K562 (cell line): ENCODE results near the gene PTCHD4. TPM values are rescaled to one million over a fixed set of nuclear protein-coding genes. Genes with fewer than 3 reads are reported as not detected.

Experiments used
- ATAC-seq: fragments of 200-7000 bp; cut with Tn5 transposase; 3 replicates; pipeline ENCODE4 v1.9.1; 2020; ENCODE audit warnings: moderate library complexity
- BruUV-seq: library from RNA; stranded (reverse); fragments of 400-500 nt; replicated peaks from 2 replicates; lab custom pipeline; 2021; lab: Mats Ljungman, UMichigan
- CTCF ChIA-PET: fragments of 300-600 bp; formaldehyde crosslinking; extraction: SDS; loops from one replicate; lab custom pipeline; 2021; ENCODE audit warnings: low intra/inter-chr PET ratio; lab: Yijun Ruan, JAX
- POLR2A ChIA-PET: fragments of 300-600, 350-650 bp; sonication (Branson Sonifier 250); formaldehyde crosslinking; extraction: SDS; loops from one replicate; lab custom pipeline; 2021; ENCODE audit warnings: antibody characterized with exemption, inconsistent platforms; lab: Yijun Ruan, JAX
- DNase-seq, 4 experiments: peaks; one replicate each; pipeline versions ENCODE4 v3.0.0 to v3.0.0-alpha.2; 2011 to 2018; ENCODE audit warnings: low spot score in 3 of 4, mixed read lengths in 3 of 4; ENCODE audit errors: extremely low read depth in 1 of 4
- FAIRE-seq: peaks from 2 replicates; lab custom pipeline; 2011; peaks lifted over from hg19 to GRCh38; lab: Jason Lieb, UNC
- H2AFZ ChIP-seq: 2 replicates; pipeline ENCODE4 v1.6.0; 2011; ENCODE audit warnings: low read depth, low read length, control low read depth, inconsistent platforms
- H3K27ac ChIP-seq: fragments of 200-600 bp; 3 replicates; pipeline ENCODE4 v1.8.0; 2011; ENCODE audit warnings: low read depth, mild to moderate bottlenecking, control low read depth, inconsistent platforms, low read length, moderate library complexity, mixed read lengths; ENCODE audit errors: extremely low read depth
- H3K27me3 ChIP-seq, 2 experiments: fragments of 300-600 bp in 1 of 2; 2 replicates in 1 of 2; 3 replicates in 1 of 2; pipeline versions ENCODE4 v1.6.0 to v1.8.0; 2011; ENCODE audit warnings: inconsistent platforms in 2 of 2, low read length in 2 of 2, mild to moderate bottlenecking in 1 of 2, mixed read lengths in 1 of 2, moderate library complexity in 1 of 2; ENCODE audit not compliant: control insufficient read depth in 2 of 2, insufficient read depth in 2 of 2
- H3K36me3 ChIP-seq: fragments of 300-600 bp; 3 replicates; pipeline ENCODE4 v1.8.0; 2011; ENCODE audit warnings: mild to moderate bottlenecking, low read length, inconsistent platforms; ENCODE audit not compliant: control insufficient read depth, insufficient read depth
- H3K4me1 ChIP-seq, 2 experiments: fragments of 200-600 bp in 1 of 2; replicated peaks in 1 of 2; 2 replicates in 1 of 2; 3 replicates in 1 of 2; pipeline versions ENCODE4 v1.5.1 to v1.8.0; 2011; ENCODE audit warnings: inconsistent platforms in 2 of 2, low read length in 2 of 2, mild to moderate bottlenecking in 1 of 2, mixed read lengths in 1 of 2, moderate library complexity in 1 of 2; ENCODE audit not compliant: control insufficient read depth in 2 of 2, insufficient read depth in 2 of 2
- H3K4me2 ChIP-seq: 2 replicates; pipeline ENCODE4 v1.6.1; 2011; ENCODE audit warnings: low read length, control low read depth, inconsistent platforms, mixed read lengths; ENCODE audit not compliant: insufficient read depth
- H3K4me3 ChIP-seq: fragments of 200-600 bp; sonication (generic), shearing (Covaris generic); 2 replicates; pipeline ENCODE4 v1.5.1; 2016; ENCODE audit warnings: control low read depth, inconsistent platforms
- H3K79me2 ChIP-seq: fragments of 200-600 bp; 3 replicates; pipeline ENCODE4 v1.8.0; 2011; ENCODE audit warnings: low read length, inconsistent platforms; ENCODE audit not compliant: control insufficient read depth, insufficient read depth
- H3K9ac ChIP-seq, 2 experiments: 2 replicates each; pipeline versions ENCODE4 v1.6.0 to v1.6.1; 2011; ENCODE audit warnings: low read depth in 2 of 2, low read length in 2 of 2, control low read depth in 1 of 2, inconsistent platforms in 1 of 2, mild to moderate bottlenecking in 1 of 2, mixed read lengths in 1 of 2; ENCODE audit not compliant: insufficient read depth in 1 of 2
- H3K9me1 ChIP-seq: one replicate; pipeline ENCODE4 v1.6.0; 2011; ENCODE audit warnings: inconsistent platforms, mild to moderate bottlenecking, low read length, moderate library complexity; ENCODE audit not compliant: control insufficient read depth, insufficient read depth
- H3K9me3 ChIP-seq: replicated peaks from 2 replicates; pipeline ENCODE4 v1.5.1; 2011; ENCODE audit warnings: low read depth, low read length, inconsistent platforms; ENCODE audit not compliant: control insufficient read depth, insufficient read depth
- H4K20me1 ChIP-seq: replicated peaks from 2 replicates; pipeline ENCODE4 v1.6.1; 2011; ENCODE audit warnings: low read length, inconsistent platforms, mixed read lengths; ENCODE audit not compliant: control insufficient read depth, insufficient read depth
- ARID2 ChIP-seq: fragments of 450-650 bp; IDR thresholded peaks from 2 replicates; pipeline ENCODE4 v1.6.1; 2017; ENCODE audit warnings: antibody characterized with exemption, mild to moderate bottlenecking
- BRD9 ChIP-seq: fragments of 450-650 bp; IDR thresholded peaks from 2 replicates; pipeline ENCODE4 v1.6.1; 2018; ENCODE audit warnings: low read depth; ENCODE audit not compliant: partially characterized antibody
- HCFC1 ChIP-seq: IDR thresholded peaks from 2 replicates; pipeline ENCODE4 v1.6.1; 2012; ENCODE audit warnings: low read depth, low read length, improper control_type of control experiment
- HNRNPH1 ChIP-seq: fragments of 200-400 bp; formaldehyde crosslinking; optimal IDR thresholded peaks from 2 replicates; pipeline ENCODE3; 2017; ENCODE audit warnings: low read depth, mild to moderate bottlenecking, low read length, moderate library complexity
- NR2C2 ChIP-seq, 2 experiments: fragments of 200-800 bp in 1 of 2; sonication (Bioruptor generic) in 1 of 2; sonication (generic) in 1 of 2; formaldehyde crosslinking in 1 of 2; IDR thresholded peaks; 2 replicates each; pipeline versions ENCODE4 v1.6.1 to v1.8.0; 2016 to 2022; ENCODE audit warnings: mild to moderate bottlenecking in 1 of 2, missing compliant biosample characterization in 1 of 2, missing genetic modification characterization in 1 of 2, missing genetic modification reagents in 1 of 2
- SRSF7 ChIP-seq: fragments of 200-400 bp; formaldehyde crosslinking; optimal IDR thresholded peaks from 2 replicates; pipeline ENCODE3; 2017; ENCODE audit warnings: mild to moderate bottlenecking, low read depth, low read length
- TCF7 ChIP-seq: sonication (generic); IDR thresholded peaks from 2 replicates; pipeline ENCODE4 v1.6.1; 2016; ENCODE audit warnings: antibody characterized with exemption, borderline replicate concordance
- ZNF274 ChIP-seq: IDR thresholded peaks from 2 replicates; pipeline ENCODE4 v1.6.1; 2011; ENCODE audit warnings: low read depth, mild to moderate bottlenecking, low read length, moderate library complexity, borderline replicate concordance
- WGBS: fragments of 100-300 bp; shearing (Covaris generic); methylation state at CpG from one replicate; pipeline ENCODE4 v1.1.6; 2016; ENCODE audit warnings: low coverage, mixed read lengths; ENCODE audit not compliant: insufficient coverage; ENCODE audit errors: missing lambda C conversion rate; 5-methylcytosine and 5-hydroxymethylcytosine counted together
- in situ Hi-C: fragments of 300-500 bp; cut with MboI; formaldehyde crosslinking; loops from 4 replicates; pipeline ENCODE4 v1.15.0; 2018; ENCODE audit warnings: inconsistent platforms, mixed read lengths
- intact Hi-C: fragments of 100-400 bp; cut with micrococcal nuclease; formaldehyde crosslinking; loops from 2 replicates; pipeline ENCODE4 v1.14.2; 2022
- polyA plus RNA-seq, 8 experiments: library from polyadenylated mRNA; depleted of rRNA in 4 of 8; stranded (reverse) in 5 of 8; unstranded in 3 of 8; fragments of >200 nt; fragmentation: Nextera tagmentation in 2 of 8; fragmentation: Illumina TruSeq in 1 of 8; extraction: Ambion mirVana in 2 of 8; extraction: Trizol in 1 of 8; gene quantifications; 2 replicates each; pipeline versions ENCODE4 v1.2.1 to v1.2.3, GENCODE V29; 2011 to 2014; ENCODE audit warnings: inconsistent platforms in 1 of 8, missing spikeins in 1 of 8
- total RNA-seq, 7 experiments: library from RNA; depleted of rRNA in 6 of 7; stranded (reverse); fragments of >200 nt in 6 of 7; fragmentation: Illumina TruSeq in 2 of 7; extraction: Trizol in 2 of 7; gene quantifications; 2 replicates each; pipeline versions ENCODE4 v1.2.1 to v1.2.3, GENCODE V29; 2011 to 2021; ENCODE audit warnings: low replicate concordance in 1 of 7
- TF ChIP-seq, protein P1 (sequence below): fragments of 250-450 bp; sonication (Bioruptor Pico); IDR thresholded peaks from 2 replicates; pipeline ENCODE4 v1.4.0; 2020; ENCODE audit warnings: mild to moderate bottlenecking, moderate library complexity

Gene PTCHD4
- total and polyA plus RNA-seq, 9 of the 15 experiments (the other 6 are each of a cell fraction or from before 2014, with no cell fraction given), result not detected

DNA sequence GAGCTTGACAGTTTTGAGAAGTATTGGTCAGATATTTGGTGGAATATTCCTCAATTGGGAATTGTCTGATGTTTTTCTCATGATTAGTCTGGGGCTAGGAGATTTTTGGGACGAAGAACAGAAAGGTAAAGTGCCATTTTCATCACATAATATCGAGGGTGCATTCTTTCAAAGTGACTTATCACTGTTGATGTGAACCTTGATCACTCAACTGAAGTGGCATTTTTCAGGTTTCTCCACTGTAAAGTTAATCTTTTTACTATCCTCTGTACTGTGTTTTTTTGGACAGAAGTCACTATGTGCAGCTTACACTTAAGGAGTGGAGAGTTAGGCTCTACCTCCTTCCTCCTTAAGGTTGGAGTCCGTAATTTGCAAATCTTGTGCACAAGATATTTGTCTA is 39.2 kb downstream of the PTCHD4 start (continued):
- TF ChIP-seq, protein P1, sequence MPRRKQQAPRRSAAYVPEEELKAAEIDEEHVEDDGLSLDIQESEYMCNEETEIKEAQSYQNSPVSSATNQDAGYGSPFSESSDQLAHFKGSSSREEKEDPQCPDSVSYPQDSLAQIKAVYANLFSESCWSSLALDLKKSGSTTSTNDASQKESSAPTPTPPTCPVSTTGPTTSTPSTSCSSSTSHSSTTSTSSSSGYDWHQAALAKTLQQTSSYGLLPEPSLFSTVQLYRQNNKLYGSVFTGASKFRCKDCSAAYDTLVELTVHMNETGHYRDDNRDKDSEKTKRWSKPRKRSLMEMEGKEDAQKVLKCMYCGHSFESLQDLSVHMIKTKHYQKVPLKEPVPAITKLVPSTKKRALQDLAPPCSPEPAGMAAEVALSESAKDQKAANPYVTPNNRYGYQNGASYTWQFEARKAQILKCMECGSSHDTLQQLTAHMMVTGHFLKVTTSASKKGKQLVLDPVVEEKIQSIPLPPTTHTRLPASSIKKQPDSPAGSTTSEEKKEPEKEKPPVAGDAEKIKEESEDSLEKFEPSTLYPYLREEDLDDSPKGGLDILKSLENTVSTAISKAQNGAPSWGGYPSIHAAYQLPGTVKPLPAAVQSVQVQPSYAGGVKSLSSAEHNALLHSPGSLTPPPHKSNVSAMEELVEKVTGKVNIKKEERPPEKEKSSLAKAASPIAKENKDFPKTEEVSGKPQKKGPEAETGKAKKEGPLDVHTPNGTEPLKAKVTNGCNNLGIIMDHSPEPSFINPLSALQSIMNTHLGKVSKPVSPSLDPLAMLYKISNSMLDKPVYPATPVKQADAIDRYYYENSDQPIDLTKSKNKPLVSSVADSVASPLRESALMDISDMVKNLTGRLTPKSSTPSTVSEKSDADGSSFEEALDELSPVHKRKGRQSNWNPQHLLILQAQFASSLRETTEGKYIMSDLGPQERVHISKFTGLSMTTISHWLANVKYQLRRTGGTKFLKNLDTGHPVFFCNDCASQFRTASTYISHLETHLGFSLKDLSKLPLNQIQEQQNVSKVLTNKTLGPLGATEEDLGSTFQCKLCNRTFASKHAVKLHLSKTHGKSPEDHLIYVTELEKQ (CRISPR knock-in tag), result no peak
- no peak for TF ChIP-seq ARID2
- no peak for TF ChIP-seq TCF7
- no peak for TF ChIP-seq ZNF274
- TF ChIP-seq SRSF7, result no peak
- TF ChIP-seq BRD9, result no peak
- no peak for TF ChIP-seq NR2C2 (CRISPR knock-in tag; IDR thresholded peaks at IDR 0.05)
- no peak for TF ChIP-seq NR2C2 (tag; IDR thresholded peaks at IDR 0.05)
- no peak for TF ChIP-seq HNRNPH1

DNA sequence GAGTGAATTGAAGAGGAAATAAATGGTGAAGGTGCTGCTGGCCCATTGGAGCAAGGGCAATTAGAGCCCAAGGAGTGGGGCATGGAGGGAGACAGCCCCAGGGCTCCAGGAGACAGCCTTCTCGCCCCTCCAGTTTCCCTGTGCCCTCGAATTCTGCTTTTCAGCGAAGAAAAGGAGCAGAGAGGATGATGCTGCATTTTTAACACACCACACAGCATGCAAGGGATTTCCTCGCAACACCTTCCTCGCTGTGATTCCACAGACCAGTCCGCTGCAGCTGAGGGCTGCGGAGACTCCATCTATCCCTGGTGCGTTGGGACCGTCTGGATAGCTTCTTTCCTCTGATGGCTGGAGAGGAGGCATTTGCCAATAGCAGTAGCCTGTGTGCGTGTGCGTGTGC is 41.7 kb downstream of the PTCHD4 start:
- no peak overlapping the region for H3K4me3 ChIP-seq
- POLR2A ChIA-PET, result no interaction called here

More for the DNA sequence above, 41.7 kb downstream of the PTCHD4 start:
- no TSS peak for BruUV-seq
- FAIRE-seq (no peak), DNase-seq (no peak), ATAC-seq (no peak)
- no peaks in the 10 kb centered on the region for H3K79me2 ChIP-seq
- no peak overlapping the region for H3K4me2 ChIP-seq
- no peaks in the 10 kb centered on the region for H3K36me3 ChIP-seq
- no peaks in the 10 kb centered on the region for H3K27me3 ChIP-seq
- 0% methylated on average over 11 of the region's 11 CpGs for whole genome bisulfite sequencing
- no peak overlapping the region for H3K9ac ChIP-seq
- CTCF ChIA-PET, result no interaction called here
- no peaks in the 10 kb centered on the region for H3K9me3 ChIP-seq
- intact Hi-C loops (loop anchor here (2.0 kb wide), 1 partner anchor 30 kb away; no protein-coding TSS in a partner anchor), in situ Hi-C loops (no loop called here)
- no peak for TF ChIP-seq HCFC1
- H2AFZ ChIP-seq, result no peak overlapping the region
- H3K9me1 ChIP-seq, result no peaks in the 10 kb centered on the region
- no peaks in the 10 kb centered on the region for H4K20me1 ChIP-seq
- H3K27ac ChIP-seq, result no peak overlapping the region
- H3K4me1 ChIP-seq, result no peaks in the 10 kb centered on the region
